K562 (cell line): Measurements from ENCODE around the gene MKRN3. TPM values are rescaled to one million over a fixed set of nuclear protein-coding genes. Genes with fewer than 3 reads are reported as not detected.

Experiments used
- HMGXB4 ChIP-seq: sonication (generic); formaldehyde crosslinking; IDR thresholded peaks from 2 replicates; pipeline ENCODE4 v1.8.1; 2023; ENCODE audit warnings: mild to moderate bottlenecking, missing genetic modification reagents
- MYC ChIP-seq, 2 experiments: fragments of 250-450 bp in 1 of 2; sonication (Bioruptor Pico) in 1 of 2; IDR thresholded peaks; 2 replicates each; pipeline versions ENCODE4 v1.5.1 to v1.6.1; 2012 to 2021; ENCODE audit warnings: low read depth in 2 of 2, borderline replicate concordance in 1 of 2, improper control_type of control experiment in 1 of 2, low read length in 1 of 2, mild to moderate bottlenecking in 1 of 2, moderate library complexity in 1 of 2
- POLR2G ChIP-seq: fragments of 200-400 bp; formaldehyde crosslinking; IDR thresholded peaks from 2 replicates; pipeline ENCODE4 v1.6.1; 2017; ENCODE audit warnings: low read depth, mild to moderate bottlenecking, antibody characterized with exemption, low read length, moderate library complexity
- TEAD1 ChIP-seq, 2 experiments: fragments of 450-650 bp in 1 of 2; sonication (generic) in 1 of 2; formaldehyde crosslinking; IDR thresholded peaks; 2 replicates each; pipeline versions ENCODE4 v1.4.0 to v1.8.0; 2020 to 2022; ENCODE audit warnings: mild to moderate bottlenecking in 2 of 2, missing genetic modification reagents in 1 of 2
- VEZF1 ChIP-seq: fragments of 200-800 bp; sonication (Bioruptor generic); IDR thresholded peaks from 2 replicates; pipeline ENCODE4 v1.6.1; 2017; ENCODE audit warnings: missing genetic modification characterization, missing compliant biosample characterization
- YY1 ChIP-seq, 3 experiments: IDR thresholded peaks; 2 replicates each; pipeline ENCODE4 v1.6.1; 2011; ENCODE audit warnings: low read length in 2 of 3, mild to moderate bottlenecking in 2 of 3, moderate library complexity in 2 of 3, borderline replicate concordance in 1 of 3, control low read depth in 1 of 3, low read depth in 1 of 3; ENCODE audit not compliant: insufficient read depth in 3 of 3, insufficient replicate concordance in 2 of 3, control insufficient read depth in 1 of 3, insufficient read length in 1 of 3; ENCODE audit errors: extremely low read depth in 1 of 3
- ZNF124 ChIP-seq: sonication (generic); formaldehyde crosslinking; IDR thresholded peaks from 2 replicates; pipeline ENCODE4 v1.8.1; 2022; ENCODE audit warnings: missing genetic modification reagents
- ZNF551 ChIP-seq: fragments of 250-450 bp; sonication (Bioruptor Pico); IDR thresholded peaks from 2 replicates; pipeline ENCODE4 v1.5.0; 2021; ENCODE audit warnings: mild to moderate bottlenecking, moderate library complexity
- polyA plus RNA-seq, 8 experiments: library from polyadenylated mRNA; depleted of rRNA in 4 of 8; stranded (reverse) in 5 of 8; unstranded in 3 of 8; fragments of >200 nt; fragmentation: Nextera tagmentation in 2 of 8; fragmentation: Illumina TruSeq in 1 of 8; extraction: Ambion mirVana in 2 of 8; extraction: Trizol in 1 of 8; gene quantifications; 2 replicates each; pipeline versions ENCODE4 v1.2.1 to v1.2.3, GENCODE V29; 2011 to 2014; ENCODE audit warnings: inconsistent platforms in 1 of 8, missing spikeins in 1 of 8
- total RNA-seq, 7 experiments: library from RNA; depleted of rRNA in 6 of 7; stranded (reverse); fragments of >200 nt in 6 of 7; fragmentation: Illumina TruSeq in 2 of 7; extraction: Trizol in 2 of 7; gene quantifications; 2 replicates each; pipeline versions ENCODE4 v1.2.1 to v1.2.3, GENCODE V29; 2011 to 2021; ENCODE audit warnings: low replicate concordance in 1 of 7

MKRN3 gene
- total and polyA plus RNA-seq, 9 of the 15 experiments (the other 6 are each of a cell fraction or from before 2014, with no cell fraction given): 6.5 to 33.4 (median 25.1) TPM

GRCh38 chr15:23566071-23566554 lies 639 bp downstream of the MKRN3 start (continued):
- TF ChIP-seq TEAD1 (CRISPR knock-in tag; IDR thresholded peaks at IDR 0.05) (0 out of 4 replicates have a peak, but pooled peaks of 1 of the 2 experiments have one; percentile 10), YY1 (IDR thresholded peaks at IDR 0.05; ENCODE audit: borderline replicate concordance in 1 of 3, control insufficient read depth in 1 of 3, extremely low read depth in 1 of 3, insufficient read depth in 3 of 3, insufficient read length in 1 of 3, insufficient replicate concordance in 2 of 3, low read depth in 1 of 3, low read length in 2 of 3) (peak in 1 of 3 experiments; percentile 67), VEZF1 (peak; percentile 82), POLR2G (peak; percentile 27; the same call in 1 of the 2 replicates), HMGXB4 (CRISPR knock-in tag) (no peak), MYC (IDR thresholded peaks at IDR 0.05; ENCODE audit: low read depth, low read length) (0 out of 2 replicates have a peak, but pooled peaks have one; percentile 1), MYC (CRISPR knock-in tag; IDR thresholded peaks at IDR 0.05; ENCODE audit: borderline replicate concordance, low read depth) (no peak), ZNF124 (CRISPR knock-in tag) (no peak), ZNF551 (CRISPR knock-in tag) (no peak)
